ENCODE measurements around the gene TEK.

TEK gene

DNA sequence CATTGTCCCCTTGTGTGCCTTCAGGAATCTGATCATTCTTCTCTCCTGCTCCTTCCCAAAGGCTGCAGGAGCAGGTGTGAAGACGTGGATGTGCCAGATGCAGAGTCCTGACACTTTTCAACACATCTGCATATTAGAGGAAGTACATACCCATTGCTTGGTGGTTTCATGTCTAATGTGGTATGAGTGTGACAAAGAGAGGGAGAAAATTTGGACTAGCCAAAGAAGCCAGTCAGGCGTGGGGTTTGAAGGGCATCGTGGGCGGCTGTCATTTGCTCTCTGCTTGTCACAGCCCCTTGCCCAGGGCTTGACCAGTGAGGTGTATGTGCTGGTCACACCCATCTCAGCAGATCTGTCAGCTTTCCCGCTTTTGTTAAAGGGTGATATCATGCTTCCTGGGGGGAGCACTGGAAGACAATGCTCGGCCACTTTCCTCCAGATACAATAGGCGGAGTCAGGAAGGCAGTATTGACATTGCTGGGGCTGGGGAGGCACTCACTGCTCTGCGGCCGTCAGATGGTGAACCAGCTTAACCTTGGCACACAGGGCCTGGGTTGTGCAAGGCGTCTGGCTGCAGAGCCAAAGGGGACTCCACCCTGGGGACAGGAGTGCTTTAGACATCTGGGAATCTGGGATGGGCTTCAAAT is 8.6 kb downstream of the TEK start:
- no peak for DNase-seq (ENCODE audit: low read depth, low spot score)
- H3K27ac ChIP-seq, result peak overlapping the region; percentile 19

DNA sequence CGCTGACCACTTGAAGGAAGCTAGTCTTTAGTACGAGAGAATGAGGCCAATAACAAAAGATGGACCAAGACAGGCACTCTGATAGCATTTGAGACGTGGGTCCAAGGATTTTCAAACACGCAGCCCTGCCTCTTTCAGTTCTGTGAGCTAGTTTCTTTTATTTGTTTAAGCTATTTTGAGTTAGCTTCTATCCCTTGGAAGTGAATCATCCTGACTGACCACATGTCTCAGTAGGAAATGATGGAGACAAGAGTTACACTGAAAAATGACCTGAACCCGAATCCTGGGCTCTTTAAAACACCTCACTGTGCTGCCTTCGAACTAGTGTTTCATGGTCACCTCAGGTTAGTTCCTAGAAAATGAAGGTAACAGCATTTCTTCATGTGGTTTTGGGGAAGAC is 9.9 kb downstream of the TEK start:
- peak overlapping the region; percentile 19 for H3K27ac ChIP-seq
- no peak for DNase-seq (ENCODE audit: low read depth, low spot score)

DNA sequence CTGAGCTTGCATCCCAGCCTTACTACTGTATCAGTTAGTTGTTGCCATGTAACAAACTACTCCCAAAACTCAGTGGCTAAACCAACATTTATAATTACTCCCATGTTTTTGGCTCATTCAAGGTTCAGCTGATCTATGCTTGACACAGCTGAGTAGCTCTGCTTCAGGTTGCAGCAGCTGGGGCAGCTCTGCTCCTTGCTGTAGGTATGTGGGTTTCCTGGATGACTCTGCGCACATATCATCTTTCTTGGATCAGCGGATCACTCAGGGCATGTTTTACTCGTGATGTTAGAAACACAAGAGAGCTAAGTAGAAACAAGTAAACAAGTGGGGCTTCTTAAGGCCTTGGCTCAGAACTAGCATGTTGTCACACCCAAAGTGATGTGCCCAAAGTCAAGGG is 15.1 kb downstream of the TEK start:
- H3K27ac ChIP-seq, result peak overlapping the region; percentile 62
- no peak for DNase-seq (ENCODE audit: low read depth, low spot score)

DNA sequence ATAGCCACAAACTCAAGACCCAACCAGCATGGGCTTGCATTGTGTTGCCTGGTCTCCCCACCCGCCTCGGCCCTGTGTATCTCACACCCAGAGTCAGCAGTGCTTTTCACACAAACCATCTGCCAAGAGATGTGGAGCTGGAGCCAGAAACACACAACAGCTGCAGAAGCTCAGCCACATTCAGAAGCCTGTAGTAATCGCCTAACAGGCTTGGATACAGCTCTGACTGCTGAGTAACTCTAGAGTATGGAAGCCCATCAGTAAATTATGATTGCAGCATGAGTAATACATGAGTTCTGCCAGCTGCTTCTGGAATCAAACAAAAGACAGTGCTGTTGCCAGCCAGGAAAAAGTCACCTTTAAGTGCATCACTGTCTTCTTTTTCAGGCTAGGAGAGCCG is 16.0 kb downstream of the TEK start:
- peak; percentile 92 for DNase-seq (ENCODE audit: low read depth, low spot score)

DNA sequence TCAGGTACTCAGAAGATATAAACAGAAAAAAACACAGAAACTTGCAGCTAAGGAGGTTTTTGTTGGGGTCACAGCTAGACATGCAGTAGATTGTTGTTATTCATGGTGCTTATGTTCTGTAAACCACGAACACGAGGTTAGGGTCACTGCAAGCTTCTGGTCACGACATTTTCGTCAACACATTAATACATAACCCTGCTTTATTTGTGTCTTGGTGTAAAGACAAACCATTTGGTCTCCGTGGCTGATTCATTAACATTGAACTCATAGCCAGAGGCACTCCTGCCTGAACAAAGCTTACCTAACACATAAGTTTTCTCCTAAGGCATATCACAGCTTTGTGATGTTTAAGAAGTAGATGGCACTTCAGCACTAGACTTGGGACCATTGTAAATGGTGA is 16.9 kb downstream of the TEK start:
- H3K27ac ChIP-seq, result peak overlapping the region; percentile 62

More for the DNA sequence above, 16.0 kb downstream of the TEK start:
- H3K27ac ChIP-seq, result peak overlapping the region; percentile 62

DNA sequence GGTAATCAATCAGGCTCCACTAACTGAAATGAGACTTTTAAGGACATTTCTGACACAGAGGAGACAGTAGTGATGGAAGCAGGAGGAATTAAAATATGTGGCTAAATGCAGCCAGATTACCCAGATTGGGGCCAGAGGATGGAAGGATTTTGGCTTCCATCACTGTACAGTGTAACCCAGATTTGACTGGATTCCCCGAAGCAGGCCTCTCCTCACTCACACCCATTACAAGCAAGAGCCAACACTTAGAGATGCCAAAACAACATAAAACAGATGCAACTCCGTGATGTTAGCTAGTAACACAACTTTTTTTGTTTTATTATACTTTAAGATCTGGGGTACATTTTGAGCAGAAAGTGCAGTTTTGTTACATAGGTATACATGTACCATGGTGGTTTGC is 17.6 kb downstream of the TEK start:
- H3K27ac ChIP-seq, result no peak overlapping the region
- DNase-seq (ENCODE audit: low read depth, low spot score), result no peak

More for the DNA sequence above, 16.9 kb downstream of the TEK start:
- DNase-seq (ENCODE audit: low read depth, low spot score), result peak; percentile 37

DNA sequence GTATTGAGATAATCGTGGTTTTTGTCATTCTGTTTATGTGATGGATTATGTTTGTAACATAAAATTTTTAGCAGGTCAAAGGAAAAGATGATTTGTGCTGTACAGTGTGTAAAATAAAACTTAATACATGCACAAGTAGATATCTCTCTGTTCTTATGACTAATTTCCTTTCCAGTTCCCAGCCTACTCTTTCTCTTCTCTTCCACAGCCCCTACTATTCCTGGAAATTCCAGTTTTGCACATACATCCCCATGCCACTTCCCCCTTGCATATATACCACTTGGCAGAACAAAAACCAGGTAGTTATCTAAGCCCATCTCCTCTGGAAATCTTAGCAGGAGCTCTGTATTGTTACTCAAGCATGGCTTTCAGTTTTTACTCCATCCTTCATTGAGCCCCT is 20.2 kb downstream of the TEK start:
- no peak overlapping the region for H3K27ac ChIP-seq
- DNase-seq (ENCODE audit: low read depth, low spot score), result no peak

DNA sequence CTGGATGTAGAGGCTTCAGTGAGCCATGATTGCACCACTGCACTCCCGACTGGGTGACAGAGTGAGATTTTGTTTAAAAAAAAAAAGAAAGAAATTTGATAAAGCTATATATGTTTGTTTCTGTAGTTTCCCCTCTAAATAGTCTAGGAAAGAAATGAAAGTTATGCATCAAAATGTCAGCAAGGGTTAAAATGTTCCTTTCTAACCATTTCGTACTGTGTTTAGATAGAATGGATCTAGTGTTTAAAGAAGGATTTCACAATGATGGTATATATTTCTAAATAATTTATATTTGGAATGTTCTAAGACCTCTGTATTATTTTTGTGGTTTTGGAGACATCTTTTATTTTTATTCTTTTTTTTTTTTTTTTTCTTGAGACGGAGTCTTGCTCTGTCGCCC is 22.7 kb downstream of the TEK start:
- H3K27ac ChIP-seq, result no peak overlapping the region
- DNase-seq (ENCODE audit: low read depth, low spot score), result no peak

DNA sequence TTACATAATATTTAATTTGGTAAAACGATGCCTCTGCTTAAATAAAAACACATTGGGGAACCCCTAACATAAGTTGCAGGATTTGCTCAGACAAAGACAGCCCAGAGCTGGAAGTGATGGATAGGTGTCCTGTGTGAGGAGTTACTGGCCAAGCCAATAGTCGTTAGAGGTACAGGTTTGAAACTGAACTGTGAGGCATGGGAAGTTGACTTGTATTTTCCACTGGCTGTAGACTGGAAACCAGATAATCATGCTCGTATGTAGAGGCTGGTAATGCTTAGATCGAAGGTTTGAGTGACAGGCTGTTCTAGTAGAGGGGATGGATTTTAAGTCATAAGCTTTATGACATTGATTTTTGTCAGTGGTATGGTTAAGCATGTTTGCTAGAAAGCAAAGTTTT is 24.8 kb downstream of the TEK start:
- no peak for DNase-seq (ENCODE audit: low read depth, low spot score)
- H3K27ac ChIP-seq, result no peak overlapping the region

DNA sequence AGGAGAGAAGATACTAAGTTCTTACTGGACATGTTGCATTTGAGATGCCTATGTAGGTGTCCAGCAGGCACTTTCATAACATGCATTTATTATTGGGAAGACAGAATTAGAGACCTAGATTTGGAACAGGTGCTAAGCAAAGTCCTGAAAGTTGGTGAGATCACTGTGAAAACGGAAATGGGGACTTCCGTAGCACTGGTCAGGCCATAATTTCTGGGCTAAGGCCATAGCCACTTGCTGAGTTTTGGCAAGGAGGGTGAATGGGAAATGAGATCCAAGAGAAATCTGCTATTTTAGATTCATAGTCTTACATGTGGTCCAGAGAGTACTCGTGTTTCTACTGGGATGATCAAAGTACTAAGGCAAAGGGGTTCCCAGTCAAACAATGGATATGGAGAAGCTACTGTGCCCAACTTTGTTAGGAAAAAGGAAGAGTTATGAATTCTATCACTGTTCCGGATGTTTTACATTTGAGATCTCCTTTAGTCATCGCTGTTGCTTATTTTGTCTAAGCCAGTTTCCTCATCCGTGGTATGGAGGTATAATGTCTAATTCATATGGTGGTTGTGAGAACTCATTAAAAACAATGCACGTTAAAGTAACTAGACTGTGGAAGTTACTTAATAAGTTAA is 33.4 kb downstream of the TEK start:
- no peak for DNase-seq (ENCODE audit: low read depth, low spot score)
- no peak overlapping the region for H3K27ac ChIP-seq

DNA sequence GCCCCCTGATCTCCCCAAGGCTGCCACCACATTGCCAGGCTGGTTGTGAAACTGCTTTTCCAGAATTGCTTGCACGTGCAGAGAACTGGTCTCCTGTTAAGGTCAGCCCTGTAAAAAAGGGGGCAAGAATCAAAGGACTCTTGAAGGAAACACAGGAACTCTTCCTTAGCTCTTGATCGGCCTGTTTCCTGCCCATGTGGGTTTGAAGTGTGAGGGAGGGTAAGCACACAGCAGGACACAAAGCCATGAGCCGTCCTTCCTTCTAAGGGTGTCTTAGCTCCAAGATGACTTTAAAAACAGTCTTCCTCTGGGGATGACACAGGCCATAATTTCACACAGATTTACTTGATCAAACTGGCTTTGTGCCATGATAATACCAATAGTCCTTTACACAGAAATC is 36.1 kb downstream of the TEK start:
- DNase-seq (ENCODE audit: low read depth, low spot score), result no peak
- no peak overlapping the region for H3K27ac ChIP-seq

DNA sequence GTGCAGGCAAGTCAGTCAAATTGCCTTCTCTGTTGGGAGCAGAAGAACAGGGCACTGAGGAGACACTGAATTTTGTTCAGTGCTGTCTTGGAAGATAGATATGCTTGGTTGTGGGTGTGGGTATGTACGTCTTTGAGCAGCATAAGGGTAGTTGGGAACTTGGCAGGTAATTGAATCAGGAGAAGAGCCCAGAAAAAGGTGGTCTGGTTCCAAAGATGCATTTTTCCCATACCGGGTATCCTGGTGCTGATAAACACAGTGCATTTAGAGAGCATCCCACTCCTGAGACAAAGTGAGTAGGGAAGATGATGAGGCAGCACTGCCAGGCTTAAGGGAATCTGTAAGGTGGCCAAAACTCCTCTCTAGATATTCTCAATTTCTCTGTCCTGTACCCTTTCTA is 40.6 kb downstream of the TEK start:
- no peak for DNase-seq (ENCODE audit: low read depth, low spot score)
- no peak overlapping the region for H3K27ac ChIP-seq

DNA sequence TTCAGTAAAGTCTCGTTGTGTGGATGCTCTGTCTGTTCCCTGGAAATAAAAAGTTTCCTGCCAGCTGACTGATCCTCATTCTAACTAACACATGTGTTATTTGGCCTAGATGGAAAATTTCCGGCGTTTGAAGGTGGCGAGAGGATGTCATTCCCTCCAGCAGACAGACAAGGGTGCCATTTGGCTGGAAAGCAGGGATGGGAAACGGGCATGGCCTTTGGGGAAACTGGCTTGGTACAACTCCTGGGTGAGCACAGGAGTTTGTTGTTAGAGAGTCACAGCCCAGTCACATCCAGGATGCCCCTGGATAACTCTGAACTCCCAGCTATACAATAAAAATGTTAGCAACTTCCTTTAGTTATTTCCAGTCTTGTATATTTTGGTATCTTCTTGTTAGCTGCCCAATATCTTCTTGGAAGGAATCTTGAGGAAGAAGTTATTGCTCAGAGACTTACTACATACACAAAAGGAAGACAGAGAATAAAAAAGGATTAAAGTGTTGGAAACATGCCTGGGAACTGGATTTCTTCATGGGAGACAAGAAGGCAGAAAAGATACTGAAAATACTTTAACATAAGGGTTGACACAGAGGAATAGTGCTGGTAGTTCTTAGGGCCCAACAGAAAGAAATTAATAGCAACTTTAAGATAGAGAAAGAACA is 41.9 kb downstream of the TEK start:
- H3K27ac ChIP-seq, result no peak overlapping the region
- no peak for DNase-seq (ENCODE audit: low read depth, low spot score)

DNA sequence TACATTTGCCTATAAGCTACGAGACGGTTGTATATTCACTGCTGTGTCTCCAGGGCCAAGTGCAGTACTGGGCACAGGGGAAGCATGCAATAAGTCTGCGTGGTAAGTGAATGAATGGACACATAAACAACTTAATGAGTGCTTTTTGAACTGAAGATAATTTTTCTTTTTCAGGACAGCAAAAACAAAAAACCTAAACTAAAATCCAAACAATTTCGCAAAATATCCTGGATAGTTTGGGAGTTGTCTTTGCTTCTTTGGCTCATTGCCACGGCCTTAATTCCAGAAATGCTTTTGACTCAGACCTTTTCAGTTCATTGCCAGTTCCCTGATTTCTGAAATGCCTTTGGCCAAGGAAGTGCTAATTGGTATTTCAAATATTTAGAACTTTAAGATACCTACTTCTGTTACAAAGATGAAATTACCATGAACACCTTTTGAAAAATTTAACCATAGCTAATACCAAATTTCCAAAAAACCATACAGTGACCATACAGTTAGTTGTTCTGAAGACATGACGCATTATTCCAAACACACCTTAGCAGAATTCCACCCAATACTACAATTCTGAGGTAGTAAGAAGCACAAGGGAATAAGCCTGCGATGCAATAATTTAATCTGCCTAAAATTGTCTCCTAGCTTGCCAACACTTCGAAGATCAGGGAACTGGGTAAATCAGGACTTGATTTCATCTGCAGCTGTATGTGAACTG is 42.8 kb downstream of the TEK start:
- no peak overlapping the region for H3K27ac ChIP-seq
- DNase-seq (ENCODE audit: low read depth, low spot score), result peak; percentile 46

DNA sequence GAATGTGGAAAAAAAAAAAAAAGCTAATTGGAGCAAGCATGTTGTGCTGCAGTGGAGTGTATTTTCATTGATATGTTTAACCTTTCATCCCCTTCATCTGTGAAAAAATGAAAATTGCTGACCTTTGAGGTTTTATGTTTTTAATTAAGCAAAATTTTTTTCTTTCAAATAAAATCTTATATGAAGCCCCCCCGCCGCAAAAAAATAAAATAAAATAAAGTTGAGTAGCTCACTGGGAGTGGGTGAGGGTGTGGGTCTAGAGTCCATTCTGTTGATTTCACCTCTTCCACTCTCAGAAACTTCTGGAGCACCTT is 43.3 kb downstream of the TEK start:
- no peak for DNase-seq (ENCODE audit: low read depth, low spot score)
- no peak overlapping the region for H3K27ac ChIP-seq

DNA sequence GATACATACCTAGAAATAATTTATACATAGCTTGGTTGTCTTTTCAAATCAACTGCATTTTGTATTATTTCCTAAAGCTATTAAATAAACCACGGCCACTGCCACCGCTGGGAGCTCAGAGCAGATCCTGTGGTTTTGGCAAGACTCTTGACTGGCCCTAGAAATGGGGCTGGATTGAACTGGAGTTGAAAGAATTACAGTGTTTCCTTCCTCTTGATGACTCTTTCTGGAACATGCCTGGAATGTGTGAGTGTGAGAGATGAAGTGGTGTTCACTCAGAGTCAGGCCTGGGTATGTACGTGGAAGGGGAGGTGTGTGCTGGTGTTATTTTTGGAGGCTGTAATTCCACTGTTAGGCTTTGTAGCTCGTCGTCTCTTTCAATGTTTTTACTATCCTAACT is 45.9 kb downstream of the TEK start:
- DNase-seq (ENCODE audit: low read depth, low spot score), result peak; percentile 41
- peak overlapping the region; percentile 41 for H3K27ac ChIP-seq

DNA sequence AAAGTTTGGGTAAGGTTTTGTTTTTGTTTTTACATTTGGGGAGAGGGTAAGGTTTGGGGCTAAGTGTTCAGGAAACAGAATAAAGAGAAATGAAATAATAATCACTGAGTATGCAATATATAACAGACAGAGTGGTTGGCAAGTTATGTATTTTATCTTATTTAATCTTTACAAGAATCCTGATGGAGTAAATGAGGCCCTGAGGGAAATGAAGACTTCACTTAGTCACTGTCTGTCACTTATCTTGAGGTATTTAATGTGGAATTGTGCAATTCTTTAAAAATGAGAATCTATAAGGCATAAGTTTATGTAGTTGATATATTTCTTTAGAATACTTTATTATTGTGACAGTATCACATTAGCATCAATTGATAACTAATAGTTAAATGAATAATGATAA is 48.1 kb downstream of the TEK start:
- no peak overlapping the region for H3K27ac ChIP-seq
- no peak for DNase-seq (ENCODE audit: low read depth, low spot score)

DNA sequence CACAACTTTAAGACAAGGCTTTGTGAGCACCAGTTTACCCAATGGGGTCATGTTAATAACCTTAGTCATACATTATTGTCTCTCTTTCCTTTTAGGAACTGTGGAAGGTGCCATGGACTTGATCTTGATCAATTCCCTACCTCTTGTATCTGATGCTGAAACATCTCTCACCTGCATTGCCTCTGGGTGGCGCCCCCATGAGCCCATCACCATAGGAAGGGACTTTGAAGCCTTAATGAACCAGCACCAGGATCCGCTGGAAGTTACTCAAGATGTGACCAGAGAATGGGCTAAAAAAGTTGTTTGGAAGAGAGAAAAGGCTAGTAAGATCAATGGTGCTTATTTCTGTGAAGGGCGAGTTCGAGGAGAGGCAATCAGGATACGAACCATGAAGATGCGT is 48.7 kb downstream of the TEK start:
- no peak for DNase-seq (ENCODE audit: low read depth, low spot score)
- H3K27ac ChIP-seq, result no peak overlapping the region

DNA sequence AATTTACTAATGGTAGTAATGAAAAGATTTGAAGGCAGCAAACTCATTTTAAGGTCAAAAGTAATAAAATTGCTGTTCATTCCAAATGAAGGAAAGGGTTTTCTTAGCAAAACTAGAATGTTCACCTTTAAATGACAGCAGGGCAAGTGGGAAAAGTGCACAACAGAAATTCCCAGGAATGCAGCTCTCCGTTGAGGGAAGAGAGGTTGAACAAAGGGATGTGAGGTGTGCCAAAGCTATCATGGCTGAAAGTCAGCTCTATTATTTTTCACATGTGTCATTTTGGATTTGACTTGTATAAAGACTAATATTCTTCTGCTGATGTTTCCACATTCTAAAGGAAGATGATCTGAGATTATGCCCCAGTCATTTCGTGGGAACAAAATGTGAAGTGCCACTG is 51.6 kb downstream of the TEK start:
- no peak for DNase-seq (ENCODE audit: low read depth, low spot score)
- H3K27ac ChIP-seq, result no peak overlapping the region

DNA sequence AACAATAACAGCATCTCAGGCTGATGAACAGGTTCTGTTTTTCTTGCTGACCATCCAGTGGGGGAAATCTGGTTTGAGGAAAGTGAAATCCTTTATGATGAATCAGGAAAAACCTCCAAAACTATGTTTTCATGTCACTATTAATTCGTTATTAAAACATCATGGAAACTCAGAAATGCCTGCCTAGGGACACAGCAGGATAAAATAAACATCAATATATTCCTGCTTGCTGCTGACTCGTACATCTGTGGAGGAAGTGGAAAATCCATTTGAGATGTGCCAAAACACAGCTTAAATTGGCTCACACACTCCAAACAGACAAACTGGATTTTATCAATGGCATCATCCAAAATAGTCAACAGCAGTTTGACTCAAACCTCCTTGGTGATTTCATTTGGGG is 53.0 kb downstream of the TEK start:
- DNase-seq (ENCODE audit: low read depth, low spot score), result no peak

DNA sequence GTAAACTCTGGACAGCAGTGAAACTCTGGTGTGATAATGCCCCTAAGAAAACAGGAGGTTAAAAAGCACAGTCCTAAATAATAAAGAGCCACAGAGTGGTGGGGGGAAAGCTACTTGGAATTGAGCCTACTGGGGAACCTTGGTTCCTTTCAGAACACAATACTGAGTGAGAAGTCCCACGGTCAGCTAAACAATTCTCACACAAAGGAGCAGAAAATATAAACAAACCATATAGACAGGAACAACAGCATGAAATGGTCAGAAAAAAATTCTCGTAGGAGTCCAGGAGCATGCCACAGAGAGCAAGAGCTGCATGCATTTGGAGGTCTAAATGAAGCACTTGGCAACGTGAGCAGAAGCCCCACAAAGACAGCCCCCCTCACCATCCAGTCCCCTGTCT is 56.0 kb downstream of the TEK start:
- no peak for DNase-seq (ENCODE audit: low read depth, low spot score)
- H3K27ac ChIP-seq, result no peak overlapping the region

More for the DNA sequence above, 53.0 kb downstream of the TEK start:
- H3K27ac ChIP-seq, result no peak overlapping the region

Measured in epithelial cell of prostate (primary cell).